MCF 10A (cell line): ENCODE measurements around the gene RND3. TPM values are rescaled to one million over a fixed set of nuclear protein-coding genes. Genes with fewer than 3 reads are reported as not detected.
A peak's percentile ranks its signal among the peaks of the same experiment; 100 is the strongest.

Experiments
- BruUV-seq: library from RNA; stranded (reverse); fragments of 400-500 nt; replicated peaks from 2 replicates; lab custom pipeline; 2021; lab: Mats Ljungman, UMichigan
- CTCF ChIA-PET: fragments of 300-600 bp; sonication (Branson Sonifier 250); formaldehyde crosslinking; extraction: SDS; loops from one replicate; lab custom pipeline; 2021; ENCODE audit warnings: antibody characterized with exemption, inconsistent platforms; lab: Yijun Ruan, JAX
- POLR2A ChIA-PET: fragments of 300-600, 350-650 bp; sonication (Branson Sonifier 250); formaldehyde crosslinking; extraction: SDS; loops from one replicate; lab custom pipeline; 2020; ENCODE audit warnings: antibody characterized with exemption, inconsistent platforms; lab: Yijun Ruan, JAX
- DNase-seq: peaks from one replicate; pipeline ENCODE4 v3.0.0-alpha.2; 2018; ENCODE audit not compliant: unreplicated experiment
- H3K27ac Mint-ChIP-seq: one replicate; pipeline ENCODE4 v1.8.0; 2022; ENCODE audit warnings: mild to moderate bottlenecking, low read depth, mixed read lengths; ENCODE audit not compliant: unreplicated experiment
- H3K27me3 Mint-ChIP-seq: one replicate; pipeline ENCODE4 v1.8.0; 2022; ENCODE audit warnings: mixed read lengths; ENCODE audit not compliant: insufficient read depth, unreplicated experiment
- H3K36me3 Mint-ChIP-seq: one replicate; pipeline ENCODE4 v1.8.0; 2022; ENCODE audit warnings: mild to moderate bottlenecking, moderate library complexity, mixed read lengths; ENCODE audit not compliant: insufficient read depth, unreplicated experiment
- H3K4me1 Mint-ChIP-seq: one replicate; pipeline ENCODE4 v1.8.0; 2022; ENCODE audit warnings: mixed read lengths; ENCODE audit not compliant: insufficient read depth, unreplicated experiment
- H3K4me3 Mint-ChIP-seq: one replicate; pipeline ENCODE4 v1.8.0; 2022; ENCODE audit warnings: mild to moderate bottlenecking, moderate library complexity, mixed read lengths; ENCODE audit not compliant: unreplicated experiment
- H3K9me3 Mint-ChIP-seq: one replicate; pipeline ENCODE4 v1.8.0; 2022; ENCODE audit warnings: mixed read lengths; ENCODE audit not compliant: unreplicated experiment
- CTCF ChIP-seq: fragments of 200-600 bp; IDR thresholded peaks from one replicate; pipeline ENCODE4 v1.8.0; 2022; ENCODE audit warnings: antibody characterized with exemption, mild to moderate bottlenecking; ENCODE audit not compliant: unreplicated experiment
- intact Hi-C: fragments of 100-400 bp; cut with micrococcal nuclease; formaldehyde crosslinking; loops from 2 replicates; pipeline ENCODE4 v1.14.1; 2022
- total RNA-seq: library from RNA; stranded (reverse); gene quantifications from 2 replicates; pipeline ENCODE4 v1.2.3, GENCODE V29; 2022

RND3 gene
- total RNA-seq, 1 experiment from 2014 or later: 158 TPM

GRCh38 chr2:150486539-150487484 lies 655 bp downstream of the RND3 start:
- H3K36me3 Mint-ChIP-seq: peaks cover 48% of the 10 kb centered on the region
- intact Hi-C loops: loop anchor here (1.0 to 10.0 kb wide), 10 partner anchors 100 to 890 kb away; no protein-coding TSS in a partner anchor
- TF ChIP-seq CTCF: no peak
- TSS peak; percentile 72 for BruUV-seq
- no peaks in the 10 kb centered on the region for H3K27me3 Mint-ChIP-seq
- ChIA-PET POLR2A (interaction anchor here (0.5 to 9.4 kb wide), 33 partner anchors 8 to 900 kb away, joined by 3 to 81 read pairs (median 6); partner anchors contain the start of gene MMADHC), CTCF (interaction anchor here (0.6 to 2.2 kb wide), 7 partner anchors 16 to 889 kb away, joined by 3 to 20 read pairs (median 3); no protein-coding TSS in a partner anchor)
- peak overlapping the region; percentile 98 for H3K4me3 Mint-ChIP-seq
- H3K27ac Mint-ChIP-seq: peak overlapping the region; percentile 97
- H3K4me1 Mint-ChIP-seq: peaks cover 20% of the 10 kb centered on the region
- DNase-seq: peak; percentile 73
- no peaks in the 10 kb centered on the region for H3K9me3 Mint-ChIP-seq

- TF ChIP-seq CTCF: no peak
- CTCF ChIA-PET: interaction anchor here (0.6 to 2.2 kb wide), 6 partner anchors 14 to 769 kb away, joined by 3 to 20 read pairs (median 4); no protein-coding TSS in a partner anchor
- H3K4me1 Mint-ChIP-seq: peaks cover 21% of the 10 kb centered on the region
These were observed 1.5 kb downstream of the RND3 start for GRCh38 chr2:150485871-150486538.

GRCh38 chr2:150485114-150485870 lies 2.2 kb downstream of the RND3 start:
- Mint-ChIP-seq H3K9me3 (no peaks in the 10 kb centered on the region), H3K4me1 (peaks cover 28% of the 10 kb centered on the region), H3K36me3 (peaks cover 60% of the 10 kb centered on the region), H3K4me3 (peak overlapping the region; percentile 98), H3K27ac (peak overlapping the region; percentile 97), H3K27me3 (no peaks in the 10 kb centered on the region)
- POLR2A ChIA-PET: interaction anchor here (0.6 to 9.4 kb wide), 63 partner anchors 7 to 899 kb away, joined by 3 to 81 read pairs (median 4); partner anchors contain the start of gene MMADHC
- intact Hi-C loops: loop anchor here (5.0 to 10.0 kb wide), 2 partner anchors 102 to 210 kb away; no protein-coding TSS in a partner anchor
- TF ChIP-seq CTCF: no peak
- peak; percentile 94 for DNase-seq
- CTCF ChIA-PET: interaction anchor here (0.6 to 2.2 kb wide), 10 partner anchors 14 to 890 kb away, joined by 3 to 20 read pairs (median 4); no protein-coding TSS in a partner anchor
- BruUV-seq: TSS peak; percentile 77

More at GRCh38 chr2:150485871-150486538, 1.5 kb downstream of the RND3 start:
- no peaks in the 10 kb centered on the region for H3K9me3 Mint-ChIP-seq
- POLR2A ChIA-PET: interaction anchor here (0.6 to 9.4 kb wide), 52 partner anchors 8 to 900 kb away, joined by 3 to 81 read pairs (median 5); partner anchors contain the start of gene MMADHC
- BruUV-seq: no TSS peak
- H3K27me3 Mint-ChIP-seq: no peaks in the 10 kb centered on the region
- peak overlapping the region; percentile 97 for H3K27ac Mint-ChIP-seq
- intact Hi-C loops: loop anchor here (2.0 to 10.0 kb wide), 7 partner anchors 101 to 753 kb away; no protein-coding TSS in a partner anchor
- DNase-seq: peak; percentile 87
- H3K36me3 Mint-ChIP-seq: peaks cover 56% of the 10 kb centered on the region
- H3K4me3 Mint-ChIP-seq: peak overlapping the region; percentile 98
